Measurements from ENCODE around the gene PRR16. TPM values are rescaled to one million over a fixed set of nuclear protein-coding genes. Genes with fewer than 3 reads are reported as not detected.

Gene PRR16
- total RNA-seq, 4 donors from 2014 or later = 2.9 to 9.1 (median 4.2) TPM

DNA sequence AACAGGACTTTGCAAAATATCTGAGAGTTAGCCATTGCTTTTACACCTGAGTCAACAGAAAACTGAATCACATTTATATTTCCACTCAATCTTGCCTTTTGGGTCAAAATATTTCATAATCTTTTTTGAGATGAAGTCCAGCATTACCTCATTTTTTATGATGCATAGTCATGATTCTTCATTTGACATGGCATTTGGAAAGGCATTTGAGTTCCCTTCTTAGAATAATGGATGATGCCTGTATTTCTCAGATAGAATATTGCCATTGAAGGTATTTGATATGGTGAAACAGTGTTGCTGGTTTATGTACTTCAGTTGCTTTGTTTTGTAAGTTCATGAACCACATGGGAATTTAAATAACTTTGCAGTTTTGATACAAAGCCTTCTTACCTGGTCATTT lies 180.4 kb downstream of the PRR16 start:
- intact Hi-C loops (cut with DNase I) = no loop called here
- Histone ChIP-seq H3K27me3 (no peaks in the 10 kb centered on the region), H3K36me3 (no peaks in the 10 kb centered on the region), H3K4me3 (no peak overlapping the region), H3K27ac (replicated peaks in 1 of 4) (no peak overlapping the region), H3K4me1 (no peaks in the 10 kb centered on the region), H3K9me3 (no peaks in the 10 kb centered on the region)
- no peak for DNase-seq (ENCODE audit: extremely low spot score)
- TF ChIP-seq POLR2A (IDR thresholded peaks at IDR 0.05; ENCODE audit: low read depth) (no peak), EP300 (IDR thresholded peaks at IDR 0.05) (no peak), POLR2AphosphoS5 (IDR thresholded peaks at IDR 0.05) (no peak)
- TF ChIP-seq, protein P1, sequence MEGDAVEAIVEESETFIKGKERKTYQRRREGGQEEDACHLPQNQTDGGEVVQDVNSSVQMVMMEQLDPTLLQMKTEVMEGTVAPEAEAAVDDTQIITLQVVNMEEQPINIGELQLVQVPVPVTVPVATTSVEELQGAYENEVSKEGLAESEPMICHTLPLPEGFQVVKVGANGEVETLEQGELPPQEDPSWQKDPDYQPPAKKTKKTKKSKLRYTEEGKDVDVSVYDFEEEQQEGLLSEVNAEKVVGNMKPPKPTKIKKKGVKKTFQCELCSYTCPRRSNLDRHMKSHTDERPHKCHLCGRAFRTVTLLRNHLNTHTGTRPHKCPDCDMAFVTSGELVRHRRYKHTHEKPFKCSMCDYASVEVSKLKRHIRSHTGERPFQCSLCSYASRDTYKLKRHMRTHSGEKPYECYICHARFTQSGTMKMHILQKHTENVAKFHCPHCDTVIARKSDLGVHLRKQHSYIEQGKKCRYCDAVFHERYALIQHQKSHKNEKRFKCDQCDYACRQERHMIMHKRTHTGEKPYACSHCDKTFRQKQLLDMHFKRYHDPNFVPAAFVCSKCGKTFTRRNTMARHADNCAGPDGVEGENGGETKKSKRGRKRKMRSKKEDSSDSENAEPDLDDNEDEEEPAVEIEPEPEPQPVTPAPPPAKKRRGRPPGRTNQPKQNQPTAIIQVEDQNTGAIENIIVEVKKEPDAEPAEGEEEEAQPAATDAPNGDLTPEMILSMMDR (IDR thresholded peaks at IDR 0.05) = no peak

DNA sequence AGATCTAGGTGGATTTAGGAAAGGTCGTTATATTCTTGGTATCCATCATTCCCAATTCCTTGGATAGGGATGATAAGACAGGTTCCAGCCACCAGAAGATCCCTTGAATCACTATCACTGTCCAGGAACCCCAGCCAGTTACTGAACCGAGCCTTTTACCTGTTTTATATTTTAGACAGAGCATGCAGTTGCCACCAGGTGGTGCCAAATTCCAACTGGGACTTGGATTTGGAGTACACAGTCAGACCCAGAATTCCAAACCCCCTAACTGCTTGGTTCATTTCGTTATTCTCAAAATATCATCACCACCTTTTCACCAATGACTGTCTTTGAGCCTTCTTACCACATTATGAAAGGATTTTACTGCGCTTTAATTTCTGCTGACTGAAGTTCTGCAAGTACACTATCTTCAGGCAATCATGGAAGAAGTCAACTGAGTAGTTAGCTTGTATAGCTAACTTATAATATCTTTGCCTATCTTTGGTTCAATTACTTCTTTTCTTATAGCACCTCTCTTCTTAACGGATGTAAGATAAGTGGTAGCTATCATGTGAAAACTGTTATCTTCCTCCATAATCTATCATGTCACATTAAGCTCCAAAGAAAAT lies 191.8 kb downstream of the PRR16 start:
- Histone ChIP-seq H3K27me3 (no peaks in the 10 kb centered on the region), H3K36me3 (no peaks in the 10 kb centered on the region), H3K4me3 (no peak overlapping the region), H3K27ac (replicated peaks in 1 of 4) (no peak overlapping the region), H3K9me3 (no peaks in the 10 kb centered on the region), H3K4me1 (no peaks in the 10 kb centered on the region)
- intact Hi-C loops (cut with DNase I) = no loop called here
- no peak for DNase-seq (ENCODE audit: extremely low spot score)
- TF ChIP-seq EP300 (IDR thresholded peaks at IDR 0.05) (no peak), POLR2AphosphoS5 (IDR thresholded peaks at IDR 0.05) (no peak)
- TF ChIP-seq, protein P1 (IDR thresholded peaks at IDR 0.05) = peak in 1 of 3 experiments; percentile 39
- WGBS = 59% methylated on average over 5 of the region's 5 CpGs

DNA sequence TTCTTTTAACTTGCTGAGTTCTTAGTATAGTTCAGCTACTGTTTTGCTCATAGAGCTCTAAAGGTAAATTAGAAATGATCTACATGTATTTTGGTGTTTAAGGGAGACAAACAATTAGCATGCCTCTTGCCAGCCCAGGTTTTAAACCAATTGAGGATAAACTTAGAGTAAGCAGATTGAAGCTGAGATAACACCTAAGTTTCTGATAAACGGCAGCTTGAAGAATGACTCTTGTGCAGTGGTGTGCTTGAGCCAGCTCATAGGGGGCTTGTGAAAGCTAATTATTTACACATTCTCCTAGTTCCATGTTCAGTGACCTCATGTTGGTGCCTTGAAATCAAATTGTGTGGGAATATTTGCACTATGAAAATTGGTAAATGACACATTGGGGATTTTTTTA lies 193.0 kb downstream of the PRR16 start:
- no peaks in the 10 kb centered on the region for H3K36me3 ChIP-seq
- DNase-seq (ENCODE audit: extremely low spot score) = no peak
- H3K27ac ChIP-seq (replicated peaks in 1 of 4) = no peak overlapping the region
- no peaks in the 10 kb centered on the region for H3K9me3 ChIP-seq
- 31% methylated on average over 1 of the region's 1 CpG for WGBS
- intact Hi-C loops (cut with DNase I) = no loop called here
- no peaks in the 10 kb centered on the region for H3K4me1 ChIP-seq
- H3K27me3 ChIP-seq = no peaks in the 10 kb centered on the region
- TF ChIP-seq POLR2A (IDR thresholded peaks at IDR 0.05; ENCODE audit: low read depth) (no peak), EP300 (IDR thresholded peaks at IDR 0.05) (no peak), POLR2AphosphoS5 (IDR thresholded peaks at IDR 0.05) (no peak)
- TF ChIP-seq, protein P1 (IDR thresholded peaks at IDR 0.05) = no peak
- H3K4me3 ChIP-seq = no peak overlapping the region

DNA sequence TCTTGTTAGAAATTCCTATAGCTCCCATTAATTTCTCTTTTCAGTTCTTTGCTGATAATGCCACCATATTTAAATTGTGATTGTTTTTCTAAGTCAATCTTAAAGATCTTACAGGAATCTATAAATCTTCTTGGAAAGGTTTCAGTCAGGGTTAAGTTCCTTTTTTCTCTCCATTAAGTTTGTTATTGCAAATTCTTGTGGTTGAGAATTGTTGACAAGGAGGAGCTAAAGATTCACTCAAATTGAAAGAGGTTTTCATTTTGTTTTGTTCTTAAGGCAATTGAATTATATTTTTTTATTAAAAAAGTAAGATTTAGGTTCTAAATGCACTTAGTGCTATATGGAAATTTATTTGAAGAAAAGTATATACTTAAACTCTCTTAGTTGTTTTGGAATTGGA lies 213.4 kb downstream of the PRR16 start:
- H3K36me3 ChIP-seq = no peaks in the 10 kb centered on the region
- H3K27ac ChIP-seq (replicated peaks in 1 of 4) = no peak overlapping the region
- H3K9me3 ChIP-seq = no peaks in the 10 kb centered on the region
- intact Hi-C loops (cut with DNase I) = no loop called here
- no peaks in the 10 kb centered on the region for H3K4me1 ChIP-seq
- H3K27me3 ChIP-seq = no peaks in the 10 kb centered on the region
- no peak for DNase-seq (ENCODE audit: extremely low spot score)
- H3K4me3 ChIP-seq = no peak overlapping the region
- TF ChIP-seq EP300 (IDR thresholded peaks at IDR 0.05) = no peak
- TF ChIP-seq, protein P1 (IDR thresholded peaks at IDR 0.05) = no peak
- no peak for TF ChIP-seq POLR2AphosphoS5 (IDR thresholded peaks at IDR 0.05)
- no peak for TF ChIP-seq POLR2A (IDR thresholded peaks at IDR 0.05; ENCODE audit: low read depth)

DNA sequence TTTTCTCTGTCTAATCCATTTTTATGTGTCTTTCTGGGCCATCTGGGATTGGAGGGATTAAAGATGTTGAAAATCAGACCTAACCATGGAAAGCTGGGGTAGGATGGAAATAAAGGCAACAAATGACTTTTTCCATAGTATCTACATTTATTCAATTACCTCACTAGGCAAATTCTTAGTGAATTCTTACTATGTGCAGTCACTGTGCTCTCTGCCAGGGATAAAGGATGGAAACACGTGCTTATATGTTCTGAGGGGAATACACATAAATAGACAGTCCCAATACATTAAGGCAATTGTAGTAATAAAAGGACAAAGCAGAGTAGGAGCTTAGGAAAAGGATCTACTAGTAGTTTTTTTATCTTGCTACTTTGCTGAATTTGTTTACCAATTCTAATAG lies 214.2 kb downstream of the PRR16 start:
- Histone ChIP-seq H3K9me3 (no peaks in the 10 kb centered on the region), H3K27me3 (no peaks in the 10 kb centered on the region), H3K36me3 (no peaks in the 10 kb centered on the region), H3K27ac (replicated peaks in 1 of 4) (no peak overlapping the region), H3K4me1 (no peaks in the 10 kb centered on the region), H3K4me3 (no peak overlapping the region)
- 45% methylated on average over 1 of the region's 1 CpG for WGBS
- no peak for DNase-seq (ENCODE audit: extremely low spot score)
- no peak for TF ChIP-seq POLR2A (IDR thresholded peaks at IDR 0.05; ENCODE audit: low read depth)
- TF ChIP-seq EP300 (IDR thresholded peaks at IDR 0.05) = no peak
- TF ChIP-seq, protein P1 (IDR thresholded peaks at IDR 0.05) = no peak
- TF ChIP-seq POLR2AphosphoS5 (IDR thresholded peaks at IDR 0.05) = no peak
- intact Hi-C loops (cut with DNase I) = no loop called here

Data from esophagus muscularis mucosa (tissue), 4 donors.